DMS79 treated with DMSO at 0.1 percent for 48 hours (cell line): ENCODE measurements around the gene WDFY4.

ENCODE experiments used
- DNase-seq: peaks from one replicate; lab custom pipeline; 2025; lab: John Stamatoyannopoulos, UW

WDFY4 gene

GRCh38 chr10:48690791-48691660 lies 6.4 kb downstream of the WDFY4 start:
- DNase-seq = no peak

- DNase-seq = no peak
These were observed 7.3 kb downstream of the WDFY4 start for GRCh38 chr10:48691812-48692528.

GRCh38 chr10:48692748-48693147 lies 8.1 kb downstream of the WDFY4 start:
- DNase-seq = no peak

- DNase-seq = no peak
These were observed 8.5 kb downstream of the WDFY4 start for GRCh38 chr10:48693206-48693605.

- DNase-seq = no peak
These were observed 9.8 kb downstream of the WDFY4 start for GRCh38 chr10:48694371-48695030.

GRCh38 chr10:48695636-48696534 lies 11.2 kb downstream of the WDFY4 start:
- no peak for DNase-seq

- no peak for DNase-seq
These were observed 11.8 kb downstream of the WDFY4 start for GRCh38 chr10:48696535-48696873.

GRCh38 chr10:48697091-48697490 lies 12.4 kb downstream of the WDFY4 start:
- DNase-seq = no peak

- no peak for DNase-seq
These were observed 13.4 kb downstream of the WDFY4 start for GRCh38 chr10:48697821-48698764.

GRCh38 chr10:48699011-48699627 lies 14.4 kb downstream of the WDFY4 start:
- no peak for DNase-seq

- no peak for DNase-seq
These were observed 15.4 kb downstream of the WDFY4 start for GRCh38 chr10:48700071-48700470.

GRCh38 chr10:48700493-48700892 lies 15.8 kb downstream of the WDFY4 start:
- no peak for DNase-seq

GRCh38 chr10:48701139-48701901 lies 16.6 kb downstream of the WDFY4 start:
- DNase-seq = no peak

- no peak for DNase-seq
These were observed 17.3 kb downstream of the WDFY4 start for GRCh38 chr10:48701941-48702340.

GRCh38 chr10:48703531-48704122 lies 19.0 kb downstream of the WDFY4 start:
- DNase-seq = no peak

GRCh38 chr10:48704156-48704555 lies 19.5 kb downstream of the WDFY4 start:
- DNase-seq = no peak

- no peak for DNase-seq
These were observed 20.8 kb downstream of the WDFY4 start for GRCh38 chr10:48705401-48705938.

- DNase-seq = no peak
These were observed 22.8 kb downstream of the WDFY4 start for GRCh38 chr10:48707472-48707871.

- no peak for DNase-seq
These were observed 23.5 kb downstream of the WDFY4 start for GRCh38 chr10:48708144-48708543.
